ENCODE data around the gene OLA1. TPM values are rescaled to one million over a fixed set of nuclear protein-coding genes. Genes with fewer than 3 reads are reported as not detected.

Gene OLA1
- total RNA-seq, 1 donor from 2014 or later = 65.7 TPM

DNA sequence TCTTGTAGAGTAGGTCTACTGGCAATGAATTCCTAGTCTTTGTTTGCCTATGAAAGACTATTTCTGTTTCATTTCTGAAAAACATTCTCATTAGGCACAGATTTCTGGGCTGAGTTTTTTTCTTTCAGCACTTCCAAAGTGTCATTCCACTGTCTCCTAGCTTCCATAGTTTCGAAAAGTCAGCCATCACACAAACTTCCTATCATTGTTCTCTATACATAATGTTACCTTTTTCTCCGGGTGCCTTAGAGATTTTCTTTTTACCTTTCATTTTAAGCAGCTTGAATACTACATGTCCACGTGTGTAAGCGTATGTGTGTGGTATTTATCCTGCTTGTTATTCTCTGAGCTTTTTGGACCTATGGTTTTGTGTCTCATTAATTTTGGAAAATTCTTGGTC is 55.7 kb downstream of the OLA1 start:
- no peak overlapping the region for H3K4me3 ChIP-seq
- no peak for DNase-seq
- no peak overlapping the region for H3K27ac ChIP-seq (replicated peaks)
- H3K4me1 ChIP-seq = no peaks in the 10 kb centered on the region
- TF ChIP-seq, protein P1, sequence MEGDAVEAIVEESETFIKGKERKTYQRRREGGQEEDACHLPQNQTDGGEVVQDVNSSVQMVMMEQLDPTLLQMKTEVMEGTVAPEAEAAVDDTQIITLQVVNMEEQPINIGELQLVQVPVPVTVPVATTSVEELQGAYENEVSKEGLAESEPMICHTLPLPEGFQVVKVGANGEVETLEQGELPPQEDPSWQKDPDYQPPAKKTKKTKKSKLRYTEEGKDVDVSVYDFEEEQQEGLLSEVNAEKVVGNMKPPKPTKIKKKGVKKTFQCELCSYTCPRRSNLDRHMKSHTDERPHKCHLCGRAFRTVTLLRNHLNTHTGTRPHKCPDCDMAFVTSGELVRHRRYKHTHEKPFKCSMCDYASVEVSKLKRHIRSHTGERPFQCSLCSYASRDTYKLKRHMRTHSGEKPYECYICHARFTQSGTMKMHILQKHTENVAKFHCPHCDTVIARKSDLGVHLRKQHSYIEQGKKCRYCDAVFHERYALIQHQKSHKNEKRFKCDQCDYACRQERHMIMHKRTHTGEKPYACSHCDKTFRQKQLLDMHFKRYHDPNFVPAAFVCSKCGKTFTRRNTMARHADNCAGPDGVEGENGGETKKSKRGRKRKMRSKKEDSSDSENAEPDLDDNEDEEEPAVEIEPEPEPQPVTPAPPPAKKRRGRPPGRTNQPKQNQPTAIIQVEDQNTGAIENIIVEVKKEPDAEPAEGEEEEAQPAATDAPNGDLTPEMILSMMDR (IDR thresholded peaks at IDR 0.05; ENCODE audit: borderline replicate concordance) = no peak
- no peaks in the 10 kb centered on the region for H3K27me3 ChIP-seq (ENCODE audit: low read depth)
- intact Hi-C loops (cut with micrococcal nuclease) = no loop called here
- no peaks in the 10 kb centered on the region for H3K36me3 ChIP-seq
- no peaks in the 10 kb centered on the region for H3K9me3 ChIP-seq (replicated peaks)

DNA sequence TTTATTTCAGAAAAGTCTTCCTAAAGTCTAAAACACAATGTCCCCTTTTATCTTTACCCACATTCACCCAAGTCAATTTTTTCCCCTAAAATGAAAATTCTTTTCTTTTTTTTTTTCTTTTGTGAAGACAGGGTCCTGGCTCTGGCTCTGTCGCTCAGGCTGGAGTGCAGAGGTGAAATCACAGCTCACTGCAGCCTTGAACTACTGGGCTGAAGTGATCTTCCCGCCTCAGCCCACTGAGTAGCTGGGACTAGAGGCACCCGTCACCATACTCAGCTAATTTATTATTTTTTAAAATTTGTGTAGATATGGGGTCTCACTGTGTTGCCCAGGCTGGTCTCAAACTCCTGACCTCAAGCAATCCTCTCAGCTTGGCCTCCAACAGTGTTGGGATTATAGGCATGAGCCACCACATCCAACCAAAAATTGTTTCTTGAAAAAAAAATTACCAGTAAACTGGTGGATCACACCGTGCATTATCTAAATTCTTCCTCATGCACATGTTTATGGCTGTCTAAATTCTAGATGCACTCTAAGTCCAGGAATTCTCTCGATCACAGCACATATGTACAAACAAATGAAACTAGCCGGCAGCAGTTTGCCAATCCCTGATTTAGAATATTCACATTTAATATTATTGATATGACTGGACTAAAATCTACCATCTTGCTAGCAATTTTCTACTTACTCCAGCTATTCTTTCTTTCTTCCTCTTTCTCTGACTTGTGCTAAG is 56.8 kb downstream of the OLA1 start:
- intact Hi-C loops (cut with micrococcal nuclease) = no loop called here
- no peaks in the 10 kb centered on the region for H3K9me3 ChIP-seq (replicated peaks)
- no peaks in the 10 kb centered on the region for H3K4me1 ChIP-seq
- H3K4me3 ChIP-seq = no peak overlapping the region
- no peaks in the 10 kb centered on the region for H3K36me3 ChIP-seq
- no peak for DNase-seq
- TF ChIP-seq, protein P1 (IDR thresholded peaks at IDR 0.05; ENCODE audit: borderline replicate concordance) = no peak
- H3K27ac ChIP-seq (replicated peaks) = no peak overlapping the region
- no peaks in the 10 kb centered on the region for H3K27me3 ChIP-seq (ENCODE audit: low read depth)

DNA sequence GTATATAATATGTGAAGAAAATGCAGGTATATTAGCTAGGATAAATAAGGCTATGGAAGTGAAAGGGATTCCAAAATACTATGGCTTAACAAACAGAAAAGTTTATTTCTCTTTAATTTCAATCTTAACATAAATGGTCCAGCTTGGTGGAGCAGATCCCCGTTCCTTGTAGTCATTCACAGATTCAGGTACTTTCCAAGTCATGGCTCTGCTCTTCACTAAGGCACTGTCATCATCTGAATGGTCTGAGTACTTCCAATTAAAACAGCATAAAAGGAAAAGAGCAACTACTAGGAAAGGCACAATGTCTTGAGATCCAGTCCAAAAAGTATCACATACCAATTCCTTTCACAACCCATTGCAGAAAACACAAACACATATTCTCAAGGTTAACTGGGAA is 63.4 kb downstream of the OLA1 start:
- TF ChIP-seq, protein P1 (IDR thresholded peaks at IDR 0.05; ENCODE audit: borderline replicate concordance) = no peak
- intact Hi-C loops (cut with micrococcal nuclease) = no loop called here
- Histone ChIP-seq H3K36me3 (no peaks in the 10 kb centered on the region), H3K4me3 (no peak overlapping the region), H3K4me1 (no peaks in the 10 kb centered on the region), H3K9me3 (replicated peaks) (no peaks in the 10 kb centered on the region), H3K27ac (replicated peaks) (no peak overlapping the region), H3K27me3 (ENCODE audit: low read depth) (no peaks in the 10 kb centered on the region)
- no peak for DNase-seq

DNA sequence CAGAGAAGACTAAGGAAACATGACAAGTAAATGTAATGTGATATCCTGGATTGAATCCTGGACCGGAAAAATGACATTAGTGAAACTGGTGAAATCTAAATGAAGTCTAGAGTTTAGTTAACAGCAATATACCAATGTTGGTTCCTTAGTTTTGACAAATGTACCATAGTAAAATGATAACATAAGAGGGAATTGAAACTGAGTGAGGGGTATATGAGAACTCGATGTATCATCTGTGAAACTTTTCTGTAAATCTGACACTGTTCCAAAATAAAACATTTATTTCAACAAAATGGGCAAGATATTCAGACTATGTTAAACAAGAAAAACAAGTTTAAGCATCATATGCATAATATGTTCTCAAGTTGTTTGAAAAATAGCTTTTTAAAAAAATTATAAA is 63.8 kb downstream of the OLA1 start:
- TF ChIP-seq, protein P1 (IDR thresholded peaks at IDR 0.05; ENCODE audit: borderline replicate concordance) = no peak
- Histone ChIP-seq H3K4me3 (no peak overlapping the region), H3K36me3 (no peaks in the 10 kb centered on the region), H3K27ac (replicated peaks) (no peak overlapping the region), H3K27me3 (ENCODE audit: low read depth) (no peaks in the 10 kb centered on the region), H3K9me3 (replicated peaks) (no peaks in the 10 kb centered on the region), H3K4me1 (no peaks in the 10 kb centered on the region)
- intact Hi-C loops (cut with micrococcal nuclease) = no loop called here
- DNase-seq = no peak

DNA sequence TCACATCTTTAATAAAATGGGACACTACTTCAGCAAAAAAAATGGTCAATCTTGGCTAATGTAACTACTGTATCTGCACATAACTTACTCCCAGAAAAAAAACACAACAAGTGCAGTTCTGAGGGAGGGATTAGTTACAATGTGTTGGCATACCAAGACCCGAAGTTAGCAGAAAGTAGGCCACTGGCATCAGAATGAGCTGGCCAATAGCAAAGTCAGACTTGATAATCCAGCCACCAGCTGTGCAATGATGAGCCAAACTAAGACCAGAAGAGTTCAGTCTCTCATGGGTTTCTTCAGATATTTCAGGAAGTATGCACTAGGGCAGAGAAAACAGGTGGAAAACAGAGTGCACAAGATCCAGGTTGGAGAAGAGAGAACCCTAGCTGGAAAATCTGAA is 65.3 kb downstream of the OLA1 start:
- H3K9me3 ChIP-seq (replicated peaks) = no peaks in the 10 kb centered on the region
- no peaks in the 10 kb centered on the region for H3K4me1 ChIP-seq
- no peaks in the 10 kb centered on the region for H3K27me3 ChIP-seq (ENCODE audit: low read depth)
- TF ChIP-seq, protein P1 (IDR thresholded peaks at IDR 0.05; ENCODE audit: borderline replicate concordance) = no peak
- H3K27ac ChIP-seq (replicated peaks) = no peak overlapping the region
- no peak overlapping the region for H3K4me3 ChIP-seq
- no peak for DNase-seq
- intact Hi-C loops (cut with micrococcal nuclease) = no loop called here
- no peaks in the 10 kb centered on the region for H3K36me3 ChIP-seq
